Measurements from ENCODE around the gene FOXJ2. TPM values are rescaled to one million over a fixed set of nuclear protein-coding genes. Genes with fewer than 3 reads are reported as not detected.
"Not testable (repeated sequence)": the region's sequence is repeated elsewhere in the genome, so short reads cannot be mapped to it uniquely, and the experiment has no call there.

Gene FOXJ2
- total RNA-seq, 1 donor from 2014 or later, result 16.8 TPM

DNA sequence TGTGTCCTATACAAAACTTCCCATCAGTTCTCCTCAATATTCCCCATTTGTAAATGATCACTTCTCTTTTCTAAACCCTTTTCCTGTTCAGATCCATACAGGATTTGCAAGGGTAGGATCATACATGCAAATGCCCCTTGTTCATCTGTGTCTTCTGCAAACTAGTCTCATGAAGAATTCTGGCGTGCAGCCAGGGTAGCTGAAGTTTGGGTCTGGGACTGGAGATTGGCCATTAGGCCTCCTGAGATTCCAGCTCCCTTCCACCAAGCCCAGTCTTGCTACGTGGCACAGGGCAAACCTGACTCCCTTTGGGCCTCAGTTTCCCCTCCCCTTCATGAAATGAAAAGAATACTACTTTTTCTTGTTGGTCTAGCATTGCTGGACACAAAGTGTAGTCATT is 22.3 kb downstream of the FOXJ2 start:
- no peak overlapping the region for H3K4me3 Mint-ChIP-seq (ENCODE audit: low read depth)
- H3K27me3 Mint-ChIP-seq (ENCODE audit: low read depth), result no peaks in the 10 kb centered on the region

DNA sequence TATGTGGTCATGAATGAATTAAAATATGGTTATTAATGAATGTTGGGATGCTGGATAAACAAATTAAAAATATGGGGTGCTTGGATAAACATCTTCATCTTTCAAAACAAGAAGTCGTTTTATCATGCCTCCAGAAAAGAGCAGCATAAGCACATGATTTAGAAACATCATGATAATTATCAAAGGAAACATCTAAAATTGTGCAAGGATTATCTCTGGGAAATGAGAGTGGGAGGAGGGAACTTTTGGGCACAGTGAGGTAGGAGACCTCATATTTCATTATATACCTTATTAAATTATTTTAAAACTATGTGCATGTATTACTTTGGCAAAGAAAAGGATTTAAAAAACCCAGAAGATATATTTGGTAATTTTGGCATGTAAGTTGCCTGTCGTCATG is 24.8 kb downstream of the FOXJ2 start:
- Mint-ChIP-seq H3K27me3 (ENCODE audit: low read depth) (no peaks in the 10 kb centered on the region), H3K27ac (no peak overlapping the region), H3K36me3 (ENCODE audit: low read depth) (peaks cover 23% of the 10 kb centered on the region), H3K4me3 (ENCODE audit: low read depth) (no peak overlapping the region), H3K4me1 (ENCODE audit: low read depth) (peaks cover 11% of the 10 kb centered on the region), H3K9me3 (no peaks in the 10 kb centered on the region)
- intact Hi-C loops (cut with micrococcal nuclease), result no loop called here
- DNase-seq (ENCODE audit: low spot score), result no peak

More for the DNA sequence above, 22.3 kb downstream of the FOXJ2 start:
- H3K27ac Mint-ChIP-seq, result no peak overlapping the region
- H3K4me1 Mint-ChIP-seq (ENCODE audit: low read depth), result peaks cover 11% of the 10 kb centered on the region
- intact Hi-C loops (cut with micrococcal nuclease), result no loop called here
- no peaks in the 10 kb centered on the region for H3K9me3 Mint-ChIP-seq
- no peak for DNase-seq (ENCODE audit: low spot score)
- H3K36me3 Mint-ChIP-seq (ENCODE audit: low read depth), result peaks cover 33% of the 10 kb centered on the region

DNA sequence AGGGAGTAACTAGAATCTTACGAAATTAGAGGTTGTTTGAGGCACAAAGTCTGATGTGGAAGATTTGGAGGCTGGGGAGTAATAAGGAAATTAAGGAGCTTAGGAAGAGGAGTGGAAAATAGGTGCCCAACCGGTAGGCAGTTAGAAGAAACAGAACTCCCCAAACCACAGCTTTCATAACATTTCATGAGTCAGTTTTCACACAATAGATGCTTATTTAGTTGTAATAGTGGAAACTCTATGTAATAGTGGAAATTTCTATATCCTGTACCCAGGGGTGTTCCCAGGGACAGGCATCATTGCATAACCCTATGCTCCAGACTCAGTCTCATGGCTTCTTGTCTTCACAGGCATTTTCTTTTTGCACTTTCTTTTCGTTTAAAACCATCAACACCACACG is 25.3 kb downstream of the FOXJ2 start:
- Mint-ChIP-seq H3K36me3 (ENCODE audit: low read depth) (peaks cover 18% of the 10 kb centered on the region), H3K4me3 (ENCODE audit: low read depth) (no peak overlapping the region), H3K27ac (no peak overlapping the region), H3K9me3 (no peaks in the 10 kb centered on the region), H3K27me3 (ENCODE audit: low read depth) (no peaks in the 10 kb centered on the region), H3K4me1 (ENCODE audit: low read depth) (peaks cover 11% of the 10 kb centered on the region)
- no peak for DNase-seq (ENCODE audit: low spot score)
- intact Hi-C loops (cut with micrococcal nuclease), result no loop called here

DNA sequence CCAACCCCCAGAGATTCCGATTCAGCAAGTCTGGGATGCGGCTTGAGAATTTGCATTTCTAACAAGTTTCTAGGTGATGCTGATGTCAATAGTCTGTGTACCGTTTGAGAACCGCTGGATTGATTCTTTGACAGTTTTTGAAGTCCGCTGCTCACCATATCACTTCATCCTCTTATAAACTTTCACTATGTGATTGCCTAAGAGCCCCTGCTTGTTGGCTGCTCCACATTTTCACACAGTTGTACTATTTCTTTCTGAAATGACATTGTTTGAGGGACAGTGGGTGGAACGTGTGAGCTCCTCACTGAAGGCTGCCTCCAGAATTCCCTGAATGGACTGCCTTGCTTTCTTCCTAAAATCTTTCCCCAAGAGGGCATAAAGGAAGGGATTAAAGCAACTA is 26.0 kb downstream of the FOXJ2 start:
- peaks cover 11% of the 10 kb centered on the region for H3K4me1 Mint-ChIP-seq (ENCODE audit: low read depth)
- no peak for DNase-seq (ENCODE audit: low spot score)
- H3K36me3 Mint-ChIP-seq (ENCODE audit: low read depth), result peaks cover 15% of the 10 kb centered on the region
- no peaks in the 10 kb centered on the region for H3K27me3 Mint-ChIP-seq (ENCODE audit: low read depth)
- H3K27ac Mint-ChIP-seq, result no peak overlapping the region
- intact Hi-C loops (cut with micrococcal nuclease), result no loop called here
- H3K9me3 Mint-ChIP-seq, result no peaks in the 10 kb centered on the region
- no peak overlapping the region for H3K4me3 Mint-ChIP-seq (ENCODE audit: low read depth)

DNA sequence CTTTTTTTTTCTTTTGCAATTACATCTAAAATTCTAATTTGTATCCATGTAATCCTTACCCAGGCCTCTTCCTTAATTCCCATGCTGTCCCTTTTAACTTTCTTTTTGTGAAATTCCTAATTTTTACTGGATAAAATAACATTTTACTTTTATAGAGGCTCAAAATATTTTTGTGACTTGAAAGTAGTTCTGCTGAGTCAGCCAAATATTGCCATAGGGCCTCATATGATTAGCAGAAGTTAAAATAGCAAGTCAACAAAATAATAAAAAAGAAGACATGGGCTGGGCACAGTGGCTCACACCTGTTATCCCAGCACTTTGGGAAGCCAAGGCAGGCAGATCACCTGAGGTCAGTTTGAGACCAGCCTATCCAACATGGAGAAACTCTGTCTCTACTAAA is 31.6 kb downstream of the FOXJ2 start:
- no peaks in the 10 kb centered on the region for H3K9me3 Mint-ChIP-seq
- H3K36me3 Mint-ChIP-seq (ENCODE audit: low read depth), result no peaks in the 10 kb centered on the region
- peaks cover 23% of the 10 kb centered on the region for H3K4me1 Mint-ChIP-seq (ENCODE audit: low read depth)
- no peak overlapping the region for H3K27ac Mint-ChIP-seq
- intact Hi-C loops (cut with micrococcal nuclease), result no loop called here
- no peaks in the 10 kb centered on the region for H3K27me3 Mint-ChIP-seq (ENCODE audit: low read depth)
- no peak for DNase-seq (ENCODE audit: low spot score)
- no peak overlapping the region for H3K4me3 Mint-ChIP-seq (ENCODE audit: low read depth)

DNA sequence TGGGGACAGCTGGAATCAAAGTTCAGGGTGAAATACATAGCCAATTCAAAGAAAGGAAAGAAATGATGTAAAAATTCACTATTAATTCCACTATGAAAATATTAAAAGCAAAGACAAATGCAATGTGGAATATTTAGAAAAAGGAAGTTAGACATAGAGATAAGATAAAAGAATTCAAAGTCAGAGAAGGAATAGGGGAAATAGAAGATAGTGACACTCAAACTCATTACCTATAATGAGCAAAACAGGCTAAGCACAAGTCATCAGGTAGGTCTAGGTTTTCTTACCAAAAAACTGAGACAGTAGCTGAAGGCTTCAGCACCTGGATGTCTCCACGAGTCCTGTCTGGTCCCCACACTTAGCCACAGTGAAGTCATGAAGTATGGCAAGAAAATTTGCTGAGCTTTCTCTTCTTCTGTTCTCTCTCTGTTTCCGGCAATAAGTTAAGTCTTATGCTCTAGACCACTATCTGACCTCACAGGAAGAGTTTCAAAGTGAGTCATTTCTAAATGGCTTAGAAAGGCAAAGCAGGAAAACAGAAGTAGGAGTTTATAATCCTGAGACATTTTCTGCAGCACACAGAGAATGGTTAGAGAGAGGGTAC is 33.6 kb downstream of the FOXJ2 start, which contains the start of gene C3AR1:
TSS of gene C3AR1 (minus strand) at position 369 of the 604 bp plus-strand sequence. CDS start 6,174 bp downstream, outside the sequence.
- Mint-ChIP-seq H3K36me3 (ENCODE audit: low read depth) (no peaks in the 10 kb centered on the region), H3K9me3 (no peaks in the 10 kb centered on the region), H3K4me1 (ENCODE audit: low read depth) (peaks cover 32% of the 10 kb centered on the region), H3K27me3 (ENCODE audit: low read depth) (no peaks in the 10 kb centered on the region), H3K4me3 (ENCODE audit: low read depth) (peak within 1 kb of the TSS; percentile 37), H3K27ac (peak within 1 kb of the TSS; percentile 62)
- DNase-seq (ENCODE audit: low spot score), result peak; percentile 37
- intact Hi-C loops (cut with micrococcal nuclease), result loop anchor here (1.0 kb wide), 1 partner anchor 16 kb away; the partner anchor contains the start of gene NECAP1

DNA sequence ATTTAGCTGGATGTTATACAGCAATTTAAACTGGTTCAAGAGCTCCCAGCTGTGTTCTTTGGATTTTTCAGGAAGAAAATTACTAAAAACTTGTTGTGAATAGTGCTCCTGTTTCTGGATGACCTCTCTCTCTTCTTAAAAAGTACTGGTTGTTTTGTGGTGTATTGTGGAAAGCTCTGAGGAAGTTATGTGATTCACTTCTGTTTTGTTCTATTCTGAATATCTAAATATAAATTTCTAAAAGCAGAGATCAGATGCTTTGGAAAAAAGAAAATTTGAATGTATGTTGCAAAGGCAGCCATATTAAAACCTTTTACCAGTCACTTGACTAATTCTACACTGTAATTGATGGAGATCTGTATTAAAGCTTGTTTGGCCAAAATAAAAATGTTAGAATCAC is 37.1 kb downstream of the FOXJ2 start:
- Mint-ChIP-seq H3K27ac (no peak overlapping the region), H3K4me3 (ENCODE audit: low read depth) (no peak overlapping the region), H3K4me1 (ENCODE audit: low read depth) (peaks cover 32% of the 10 kb centered on the region), H3K36me3 (ENCODE audit: low read depth) (no peaks in the 10 kb centered on the region), H3K27me3 (ENCODE audit: low read depth) (peaks cover 13% of the 10 kb centered on the region), H3K9me3 (no peaks in the 10 kb centered on the region)
- intact Hi-C loops (cut with micrococcal nuclease), result no loop called here
- DNase-seq (ENCODE audit: low spot score), result no peak

DNA sequence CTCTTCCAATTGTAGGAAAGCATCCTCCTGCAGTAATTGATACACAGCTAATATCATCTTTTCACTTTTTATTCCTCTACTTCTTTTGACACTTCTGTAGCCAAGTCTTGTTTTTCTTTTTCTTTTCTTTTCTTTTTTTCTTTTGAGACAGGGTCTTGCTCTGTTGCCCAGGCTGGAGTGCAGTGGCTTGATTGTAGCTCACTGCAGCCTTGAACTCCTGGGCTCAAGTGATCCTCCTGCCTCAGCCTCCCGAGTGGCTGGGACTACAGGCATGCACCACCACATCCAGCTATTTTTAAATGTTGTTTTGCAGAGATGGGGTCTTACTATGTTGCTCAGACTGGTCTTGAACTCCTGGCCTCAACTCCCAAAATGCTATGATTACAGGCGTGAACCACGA is 39.3 kb downstream of the FOXJ2 start:
- H3K9me3 Mint-ChIP-seq; DNase-seq (ENCODE audit: low spot score); H3K27ac Mint-ChIP-seq; H3K4me3 Mint-ChIP-seq (ENCODE audit: low read depth); H3K36me3 Mint-ChIP-seq (ENCODE audit: low read depth); intact Hi-C loops (cut with micrococcal nuclease): not testable (repeated sequence)
- Mint-ChIP-seq H3K4me1 (ENCODE audit: low read depth) (peaks cover 13% of the 10 kb centered on the region), H3K27me3 (ENCODE audit: low read depth) (peaks cover 13% of the 10 kb centered on the region)

DNA sequence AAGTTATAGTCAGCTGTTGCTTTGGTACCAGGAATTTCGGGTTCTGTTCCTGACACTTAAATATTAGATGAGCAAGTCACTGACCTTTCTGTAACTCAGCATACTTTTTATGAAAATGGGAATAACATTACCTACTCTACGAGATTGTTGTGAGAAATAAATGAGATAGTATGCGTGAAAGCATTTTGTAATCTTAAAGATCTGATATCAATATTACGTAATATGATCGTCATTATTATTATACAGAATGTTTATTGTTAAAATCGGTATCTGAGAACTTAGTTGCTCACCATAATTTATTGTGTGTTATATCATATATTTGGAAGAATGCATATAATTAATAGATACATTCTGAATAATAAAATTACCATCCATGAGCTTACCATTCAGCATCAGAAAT is 43.4 kb downstream of the FOXJ2 start:
- no peak overlapping the region for H3K4me3 Mint-ChIP-seq (ENCODE audit: low read depth)
- H3K36me3 Mint-ChIP-seq (ENCODE audit: low read depth), result no peaks in the 10 kb centered on the region

DNA sequence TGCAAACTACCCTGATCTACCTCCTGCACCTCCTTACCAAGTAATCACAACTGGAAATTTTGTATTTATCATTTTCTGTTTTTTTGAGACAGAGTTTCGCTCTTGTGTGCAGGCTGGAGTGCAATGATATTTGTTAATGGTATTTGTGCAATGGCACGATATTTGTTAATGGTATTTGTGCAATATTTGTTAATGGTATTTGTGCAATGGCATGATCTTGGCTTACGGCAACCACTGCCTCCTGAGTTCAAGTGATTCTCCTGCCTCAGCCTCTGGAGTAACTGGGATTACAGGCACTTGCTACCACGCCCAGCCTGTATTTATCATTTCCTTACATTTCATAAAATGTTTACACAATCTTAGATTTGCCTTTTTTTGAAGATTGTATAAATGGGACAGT is 43.9 kb downstream of the FOXJ2 start:
- H3K4me1 Mint-ChIP-seq (ENCODE audit: low read depth), result peaks cover 15% of the 10 kb centered on the region
- H3K4me3 Mint-ChIP-seq (ENCODE audit: low read depth), result no peak overlapping the region
- H3K36me3 Mint-ChIP-seq (ENCODE audit: low read depth), result no peaks in the 10 kb centered on the region
- intact Hi-C loops (cut with micrococcal nuclease), result loop anchor here (5.0 kb wide), 1 partner anchor 214 kb away; no protein-coding TSS in a partner anchor
- DNase-seq (ENCODE audit: low spot score), result no peak
- H3K27me3 Mint-ChIP-seq (ENCODE audit: low read depth), result peaks cover 13% of the 10 kb centered on the region
- H3K9me3 Mint-ChIP-seq, result no peaks in the 10 kb centered on the region
- H3K27ac Mint-ChIP-seq, result no peak overlapping the region

More for the DNA sequence above, 43.4 kb downstream of the FOXJ2 start:
- DNase-seq (ENCODE audit: low spot score), result no peak
- Mint-ChIP-seq H3K27me3 (ENCODE audit: low read depth) (peaks cover 13% of the 10 kb centered on the region), H3K9me3 (no peaks in the 10 kb centered on the region), H3K4me1 (ENCODE audit: low read depth) (peaks cover 11% of the 10 kb centered on the region), H3K27ac (no peak overlapping the region)
- intact Hi-C loops (cut with micrococcal nuclease), result loop anchor here (5.0 kb wide), 1 partner anchor 214 kb away; no protein-coding TSS in a partner anchor

DNA sequence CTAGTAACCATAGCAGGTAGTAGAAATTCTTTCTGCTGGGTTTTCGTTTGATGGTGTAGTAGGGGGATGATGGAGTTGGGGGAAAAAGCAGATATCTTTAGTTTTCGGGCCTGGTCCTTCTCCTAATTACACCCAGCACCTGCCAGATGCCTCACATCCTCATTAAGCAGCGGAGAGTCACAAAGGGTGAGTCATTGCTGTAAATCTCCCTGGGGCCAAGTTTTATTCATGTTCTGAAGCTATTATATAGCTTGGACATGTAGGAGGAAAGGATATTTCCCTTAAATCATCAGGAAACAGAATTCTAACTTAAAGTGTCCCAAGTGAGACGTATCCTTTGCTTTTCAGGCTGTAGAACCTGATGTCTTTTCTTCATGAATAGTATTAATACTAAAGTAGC is 44.7 kb downstream of the FOXJ2 start:
- DNase-seq (ENCODE audit: low spot score), result no peak
- Mint-ChIP-seq H3K36me3 (ENCODE audit: low read depth) (no peaks in the 10 kb centered on the region), H3K9me3 (no peaks in the 10 kb centered on the region), H3K27ac (no peak overlapping the region), H3K4me3 (ENCODE audit: low read depth) (no peak overlapping the region), H3K27me3 (ENCODE audit: low read depth) (peaks cover 7% of the 10 kb centered on the region), H3K4me1 (ENCODE audit: low read depth) (peaks cover 16% of the 10 kb centered on the region)
- intact Hi-C loops (cut with micrococcal nuclease), result loop anchor here (5.0 kb wide), 1 partner anchor 215 kb away; no protein-coding TSS in a partner anchor

DNA sequence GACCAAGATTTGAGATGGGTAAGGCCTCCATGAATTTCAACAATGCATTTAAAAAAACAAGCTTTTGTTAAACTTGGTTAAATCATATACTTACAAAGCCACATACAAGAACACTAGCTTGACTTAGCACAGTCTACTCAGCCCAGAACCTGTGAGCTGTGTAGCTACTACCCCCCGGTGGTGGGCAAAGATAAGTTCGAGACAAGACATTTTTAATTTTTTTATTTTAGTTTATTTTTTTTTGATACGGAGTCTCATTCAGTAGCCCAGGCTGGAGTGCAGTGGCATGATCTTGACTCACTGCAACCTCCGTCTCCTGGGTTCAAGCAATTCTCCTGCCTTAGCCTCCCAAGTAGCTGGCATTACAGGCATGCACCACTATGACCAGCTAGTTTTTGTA is 45.9 kb downstream of the FOXJ2 start:
- no peak overlapping the region for H3K27ac Mint-ChIP-seq
- H3K27me3 Mint-ChIP-seq (ENCODE audit: low read depth), result no peaks in the 10 kb centered on the region
- H3K36me3 Mint-ChIP-seq (ENCODE audit: low read depth), result no peaks in the 10 kb centered on the region
- H3K9me3 Mint-ChIP-seq, result no peaks in the 10 kb centered on the region
- peak; percentile 18 for DNase-seq (ENCODE audit: low spot score)
- no peak overlapping the region for H3K4me3 Mint-ChIP-seq (ENCODE audit: low read depth)
- intact Hi-C loops (cut with micrococcal nuclease), result loop anchor here (1.0 to 5.0 kb wide), 2 partner anchors 32 to 216 kb away; no protein-coding TSS in a partner anchor
- peaks cover 19% of the 10 kb centered on the region for H3K4me1 Mint-ChIP-seq (ENCODE audit: low read depth)

DNA sequence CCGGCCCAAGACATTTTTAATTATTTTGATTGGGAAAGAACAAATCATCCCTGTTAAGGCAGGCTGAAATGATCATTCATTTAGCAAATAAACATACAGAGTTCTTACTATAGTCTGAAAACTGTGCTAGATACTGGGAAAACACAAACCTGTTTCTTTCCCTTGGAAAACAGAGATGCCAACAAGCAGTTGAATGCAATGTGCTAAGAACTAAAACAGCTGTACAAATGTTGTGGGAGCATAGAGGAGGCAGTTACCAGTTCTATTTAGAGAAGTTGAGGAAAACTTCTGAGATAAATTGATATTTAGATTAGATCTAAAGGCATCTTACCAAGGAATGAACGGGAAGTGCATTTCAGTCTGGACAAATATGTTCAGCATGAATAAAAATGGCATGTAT is 46.4 kb downstream of the FOXJ2 start:
- Mint-ChIP-seq H3K36me3 (ENCODE audit: low read depth) (peaks cover 1% of the 10 kb centered on the region), H3K27ac (no peak overlapping the region), H3K9me3 (no peaks in the 10 kb centered on the region), H3K27me3 (ENCODE audit: low read depth) (no peaks in the 10 kb centered on the region), H3K4me3 (ENCODE audit: low read depth) (no peak overlapping the region), H3K4me1 (ENCODE audit: low read depth) (peaks cover 20% of the 10 kb centered on the region)
- DNase-seq (ENCODE audit: low spot score), result no peak
- intact Hi-C loops (cut with micrococcal nuclease), result loop anchor here (1.0 to 5.0 kb wide), 2 partner anchors 33 to 217 kb away; no protein-coding TSS in a partner anchor

Measured in activated T-helper 2 cell treated with anti-CD3 and anti-CD28 coated beads, Interferon-gamma antibody, Interleukin-2, Interleukin-4, amounts not matched to agents 10 μg/mL and 5 μg/mL and 100 μg/mL, durations not matched to agents 14 hours and 24 hours and 36 hours (primary cell).